SK-N-SH treated with all-trans-retinoic acid at 6 μM for 48 hours (cell line): ENCODE results near the gene RBMS1.

Source experiments
- ATAC-seq: fragments of 200-7000 bp; cut with Tn5 transposase; 3 replicates; pipeline ENCODE4 v1.9.1; 2020; ENCODE audit warnings: mild to moderate bottlenecking, moderate library complexity
- BACH2 ChIP-seq: fragments of 250-450 bp; sonication (Bioruptor Pico); IDR thresholded peaks from 2 replicates; pipeline ENCODE4 v1.9.0; 2021; ENCODE audit warnings: mild to moderate bottlenecking, borderline replicate concordance
- CREB5 ChIP-seq: fragments of 250-450 bp; sonication (Bioruptor Pico); IDR thresholded peaks from 2 replicates; pipeline ENCODE4 v1.5.1; 2020; ENCODE audit warnings: low read depth, mild to moderate bottlenecking, moderate library complexity
- CSDC2 ChIP-seq: fragments of 250-450 bp; sonication (Bioruptor Pico); IDR thresholded peaks from 2 replicates; pipeline ENCODE4 v1.5.0; 2020; ENCODE audit warnings: mild to moderate bottlenecking, moderate library complexity
- CSRNP3 ChIP-seq: fragments of 250-450 bp; sonication (Bioruptor Pico); IDR thresholded peaks from 2 replicates; pipeline ENCODE4 v1.5.1; 2021; ENCODE audit warnings: mild to moderate bottlenecking, moderate library complexity
- ESRRG ChIP-seq: fragments of 250-450 bp; sonication (Bioruptor Pico); IDR thresholded peaks from 2 replicates; pipeline ENCODE4 v1.6.1; 2021; ENCODE audit warnings: mild to moderate bottlenecking
- GLIS3 ChIP-seq: fragments of 250-450 bp; sonication (Bioruptor Pico); IDR thresholded peaks from 2 replicates; pipeline ENCODE4 v1.5.0; 2020; ENCODE audit warnings: mild to moderate bottlenecking, moderate library complexity
- ISL1 ChIP-seq: fragments of 250-450 bp; sonication (Bioruptor Pico); IDR thresholded peaks from 2 replicates; pipeline ENCODE4 v2.1.2; 2022; ENCODE audit warnings: mild to moderate bottlenecking, moderate library complexity
- PATZ1 ChIP-seq: fragments of 250-450 bp; sonication (Bioruptor Pico); IDR thresholded peaks from 2 replicates; pipeline ENCODE4 v1.8.0; 2020; ENCODE audit warnings: mild to moderate bottlenecking, moderate library complexity, borderline replicate concordance
- POU6F1 ChIP-seq: fragments of 250-450 bp; sonication (Bioruptor Pico); IDR thresholded peaks from 2 replicates; pipeline ENCODE4 v1.8.0; 2021; ENCODE audit warnings: low read depth, mild to moderate bottlenecking, moderate library complexity, borderline replicate concordance
- PPARA ChIP-seq: fragments of 250-450 bp; sonication (Bioruptor Pico); IDR thresholded peaks from 2 replicates; pipeline ENCODE4 v1.5.0; 2020; ENCODE audit warnings: mild to moderate bottlenecking, borderline replicate concordance
- RARB ChIP-seq: fragments of 250-450 bp; sonication (Bioruptor Pico); IDR thresholded peaks from 2 replicates; pipeline ENCODE4 v1.8.0; 2021; ENCODE audit warnings: mild to moderate bottlenecking, moderate library complexity
- TCF4 ChIP-seq: fragments of 250-450 bp; sonication (Bioruptor Pico); IDR thresholded peaks from 2 replicates; pipeline ENCODE4 v1.8.0; 2021; ENCODE audit warnings: mild to moderate bottlenecking, moderate library complexity, borderline replicate concordance
- TOX ChIP-seq: fragments of 250-450 bp; sonication (Bioruptor Pico); IDR thresholded peaks from 2 replicates; pipeline ENCODE4 v1.8.0; 2021; ENCODE audit warnings: mild to moderate bottlenecking, moderate library complexity, borderline replicate concordance
- TSHZ2 ChIP-seq: fragments of 250-450 bp; sonication (Bioruptor Pico); IDR thresholded peaks from 2 replicates; pipeline ENCODE4 v1.5.0; 2020; ENCODE audit warnings: mild to moderate bottlenecking, moderate library complexity
- ZC3H10 ChIP-seq: fragments of 250-450 bp; sonication (Bioruptor Pico); IDR thresholded peaks from 2 replicates; pipeline ENCODE4 v1.5.1; 2021; ENCODE audit warnings: mild to moderate bottlenecking, moderate library complexity
- ZFP3 ChIP-seq: fragments of 250-450 bp; sonication (Bioruptor Pico); IDR thresholded peaks from 2 replicates; pipeline ENCODE4 v1.5.0; 2020; ENCODE audit warnings: mild to moderate bottlenecking, moderate library complexity
- ZFP30 ChIP-seq: fragments of 450-650 bp; formaldehyde crosslinking; IDR thresholded peaks from 2 replicates; pipeline ENCODE4 v1.5.0; 2022; ENCODE audit warnings: mild to moderate bottlenecking, moderate library complexity
- ZNF565 ChIP-seq: fragments of 450-650 bp; formaldehyde crosslinking; conservative IDR thresholded peaks from 2 replicates; pipeline ENCODE4 v1.5.0; 2020; ENCODE audit warnings: low read depth, mild to moderate bottlenecking, moderate library complexity
- ZNF70 ChIP-seq: fragments of 450-650 bp; formaldehyde crosslinking; IDR thresholded peaks from 2 replicates; pipeline ENCODE4 v1.5.0; 2020; ENCODE audit warnings: mild to moderate bottlenecking, moderate library complexity

RBMS1 gene

GRCh38 chr2:160351956-160352355 lies 141.7 kb downstream of the RBMS1 start:
- TF ChIP-seq ZFP3, result no peak
- TF ChIP-seq POU6F1 (CRISPR knock-in tag), result no peak
- TF ChIP-seq, all 23 proteins: peak for 0
- peak; percentile 61 for ATAC-seq

- TF ChIP-seq ZNF70 (CRISPR knock-in tag) (no peak), CSRNP3 (CRISPR knock-in tag) (no peak), ZFP30 (peak; percentile 44; the same call in 1 of the 2 replicates), ZFP3 (no peak)
- ATAC-seq, result no peak
These were observed 144.3 kb downstream of the RBMS1 start for GRCh38 chr2:160349306-160349705.

- ATAC-seq, result no peak
- TF ChIP-seq CSRNP3 (CRISPR knock-in tag), result no peak
- TF ChIP-seq ZNF565 (CRISPR knock-in tag), result no peak
- no peak for TF ChIP-seq ZFP30
- no peak for TF ChIP-seq TCF4 (CRISPR knock-in tag)
- no peak for TF ChIP-seq TOX
These were observed 146.2 kb downstream of the RBMS1 start for GRCh38 chr2:160347269-160347863.

- no peak for ATAC-seq
- TF ChIP-seq BACH2 (CRISPR knock-in tag) (no peak), RARB (no peak), TSHZ2 (no peak), CREB5 (CRISPR knock-in tag) (no peak), ISL1 (CRISPR knock-in tag) (no peak), ZC3H10 (CRISPR knock-in tag) (no peak), PATZ1 (no peak), PPARA (CRISPR knock-in tag) (no peak), GLIS3 (CRISPR knock-in tag) (no peak), CSDC2 (no peak), ESRRG (CRISPR knock-in tag) (no peak), POU6F1 (CRISPR knock-in tag) (no peak), ZFP3 (no peak), ZNF70 (CRISPR knock-in tag) (no peak)
These were observed 148.4 kb downstream of the RBMS1 start for GRCh38 chr2:160345071-160345764.
